ENCODE results near the gene SMARCC1. TPM values are rescaled to one million over a fixed set of nuclear protein-coding genes. Genes with fewer than 3 reads are reported as not detected.

Gene SMARCC1
- total and polyA plus RNA-seq, 2 of the 4 experiments (the other 2 are of a cell fraction): 18.6 to 39.6 TPM

- no peak overlapping the region for H2BK20ac ChIP-seq (ENCODE audit: low read depth, low read length)
- 0 out of 2 replicates have a peak, but pooled peaks cover 3% of the 10 kb centered on the region for H3K9me1 ChIP-seq (ENCODE audit: insufficient read depth, low read length)
- no peak overlapping the region for H3K4me3 ChIP-seq (ENCODE audit: insufficient read depth, low read depth, low read length)
- WGBS, 2 experiments (ENCODE audit: extremely low coverage in 2 of 2, insufficient read length in 1 of 2): 79% methylated on average over 8 of the region's 19 CpGs; no CpG with 5 or more reads in 1 of the 2 experiments
- POLR2A ChIA-PET (ENCODE audit: unreplicated experiment): no interaction called here
- no peak for TF ChIP-seq NFE2L2 (IDR thresholded peaks at IDR 0.05; ENCODE audit: low read depth, low read length)
- TF ChIP-seq SMC3 (IDR thresholded peaks at IDR 0.05; ENCODE audit: low read depth, low read length): no peak
- TF ChIP-seq RCOR1 (IDR thresholded peaks at IDR 0.05; ENCODE audit: insufficient replicate concordance, low read length): no peak
- no peak for TF ChIP-seq CEBPB (IDR thresholded peaks at IDR 0.05; ENCODE audit: low read depth, low read length)
- no peak for TF ChIP-seq RFX5 (IDR thresholded peaks at IDR 0.05; ENCODE audit: low read depth, low read length)
- TF ChIP-seq CHD1 (IDR thresholded peaks at IDR 0.05; ENCODE audit: low read depth, low read length): no peak
- TF ChIP-seq FOS (IDR thresholded peaks at IDR 0.05; ENCODE audit: low read depth, low read length): no peak
- TF ChIP-seq MXI1 (IDR thresholded peaks at IDR 0.05; ENCODE audit: borderline replicate concordance, low read depth, low read length): no peak
- TF ChIP-seq ELK1 (IDR thresholded peaks at IDR 0.05; ENCODE audit: borderline replicate concordance, low read depth, low read length): no peak
- TF ChIP-seq MAZ (IDR thresholded peaks at IDR 0.05; ENCODE audit: borderline replicate concordance, low read depth, low read length): no peak
- TF ChIP-seq RAD21 (IDR thresholded peaks at IDR 0.05; ENCODE audit: low read length): no peak
- no peak for TF ChIP-seq MAFK (IDR thresholded peaks at IDR 0.05; ENCODE audit: low read depth, low read length)
- CTCF ChIA-PET: no interaction called here
- BruUV-seq (replicated peaks): no TSS peak
- peaks cover 10% of the 10 kb centered on the region for H3K27me3 ChIP-seq (ENCODE audit: control insufficient read depth, insufficient read depth, low read length)
- no peak for DNase-seq
- no peak overlapping the region for H2AFZ ChIP-seq (replicated peaks; ENCODE audit: low read length, poor library complexity)
- H4K5ac ChIP-seq (ENCODE audit: low read depth, low read length): no peak overlapping the region
- no peak overlapping the region for H3K18ac ChIP-seq (ENCODE audit: low read depth, low read length)
- H2BK5ac ChIP-seq (ENCODE audit: low read depth, low read length, poor library complexity, severe bottlenecking): no peak overlapping the region
- in situ Hi-C loops (cut with MboI; ENCODE audit: low sequenced_read_pairs): no loop called here
- no peak overlapping the region for H4K91ac ChIP-seq (ENCODE audit: insufficient read depth, low read depth, low read length)
- H3K79me1 ChIP-seq (ENCODE audit: low read depth in 1 of 2, low read length in 2 of 2): no peaks in the 10 kb centered on the region
- H3K4ac ChIP-seq (ENCODE audit: low read depth, low read length): no peak overlapping the region
- no peak overlapping the region for H2BK15ac ChIP-seq (ENCODE audit: low read depth, low read length)
- H2BK120ac ChIP-seq (ENCODE audit: low read depth, low read length): no peak overlapping the region
- no peaks in the 10 kb centered on the region for H3K36me3 ChIP-seq (ENCODE audit: control insufficient read depth, insufficient read depth, low read length)
- no peaks in the 10 kb centered on the region for H3K4me1 ChIP-seq (ENCODE audit: control insufficient read depth, insufficient read depth, low read length)
- no peak overlapping the region for H3K23ac ChIP-seq (ENCODE audit: low read depth, low read length)
- no peak overlapping the region for H2AK5ac ChIP-seq (ENCODE audit: low read depth, low read length)
- H3K14ac ChIP-seq (replicated peaks; ENCODE audit: low read depth, low read length): no peak overlapping the region
- no peak overlapping the region for H3K56ac ChIP-seq (ENCODE audit: extremely low read depth, insufficient read depth, low read length)
- dilution Hi-C loops (cut with HindIII; ENCODE audit: low sequenced_read_pairs, unreplicated experiment): no loop called here
- no peak overlapping the region for H3K9ac ChIP-seq (ENCODE audit: low read depth, low read length)
- no peak overlapping the region for H4K8ac ChIP-seq (ENCODE audit: low read depth in 2 of 2, low read length in 2 of 2)
- no peaks in the 10 kb centered on the region; the same call in 1 of the 2 replicates for H3K9me3 ChIP-seq (ENCODE audit: control insufficient read depth, insufficient read depth, low read length)
- no peak for ATAC-seq (ENCODE audit: low read depth)
- H3K27ac ChIP-seq (ENCODE audit: insufficient read depth, low read length): no peak overlapping the region
- intact Hi-C loops (cut with micrococcal nuclease): no loop called here
- H3K4me2 ChIP-seq (ENCODE audit: low read depth, low read length): no peak overlapping the region
- peak overlapping the region; percentile 28 for H2AK9ac ChIP-seq (replicated peaks; ENCODE audit: low read depth, low read length, poor library complexity)
- no peaks in the 10 kb centered on the region for H4K20me1 ChIP-seq (ENCODE audit: insufficient read depth, low read length)
Measured at GRCh38 chr3:47536221-47536891, 245.3 kb downstream of the SMARCC1 start.
